GM12874 (cell line): ENCODE measurements around the gene MSI2.

Experiments
- TF ChIP-seq, protein P1 (sequence below): IDR thresholded peaks from 2 replicates; pipeline ENCODE4 v1.5.1; 2011; ENCODE audit warnings: low read depth, mild to moderate bottlenecking, control low read depth, low read length, moderate library complexity; ENCODE audit not compliant: insufficient read depth

Gene MSI2

DNA sequence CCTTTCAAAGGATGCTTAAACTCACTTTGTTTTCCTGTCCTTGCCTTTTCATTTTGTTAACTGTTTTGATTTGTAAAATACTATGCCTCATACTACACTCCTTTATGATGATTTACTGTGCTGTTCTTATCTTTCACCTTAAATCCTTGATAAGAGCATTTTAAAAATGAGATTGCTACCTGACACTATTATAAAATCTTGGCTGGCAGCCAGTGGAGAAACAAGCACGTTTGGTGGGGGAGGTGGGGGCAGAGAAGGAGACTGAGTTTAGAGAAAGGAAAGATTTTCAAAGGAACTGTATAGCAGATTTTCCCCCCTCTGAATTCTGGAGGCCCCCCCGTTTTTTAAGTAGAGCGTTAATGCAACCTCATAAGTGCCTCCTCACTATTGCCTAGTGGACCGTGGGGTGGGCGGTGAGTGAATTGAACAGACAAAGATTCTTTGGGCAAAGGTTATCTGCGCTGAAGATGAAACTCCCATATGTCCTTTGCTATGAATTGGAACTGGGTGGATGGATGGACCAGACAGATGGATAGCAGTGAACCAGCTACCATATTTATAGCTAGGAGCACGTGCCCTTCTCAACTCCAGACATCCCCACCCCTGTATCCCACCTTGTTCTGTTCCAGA is 288.6 kb downstream of the MSI2 start:
- TF ChIP-seq, protein P1, sequence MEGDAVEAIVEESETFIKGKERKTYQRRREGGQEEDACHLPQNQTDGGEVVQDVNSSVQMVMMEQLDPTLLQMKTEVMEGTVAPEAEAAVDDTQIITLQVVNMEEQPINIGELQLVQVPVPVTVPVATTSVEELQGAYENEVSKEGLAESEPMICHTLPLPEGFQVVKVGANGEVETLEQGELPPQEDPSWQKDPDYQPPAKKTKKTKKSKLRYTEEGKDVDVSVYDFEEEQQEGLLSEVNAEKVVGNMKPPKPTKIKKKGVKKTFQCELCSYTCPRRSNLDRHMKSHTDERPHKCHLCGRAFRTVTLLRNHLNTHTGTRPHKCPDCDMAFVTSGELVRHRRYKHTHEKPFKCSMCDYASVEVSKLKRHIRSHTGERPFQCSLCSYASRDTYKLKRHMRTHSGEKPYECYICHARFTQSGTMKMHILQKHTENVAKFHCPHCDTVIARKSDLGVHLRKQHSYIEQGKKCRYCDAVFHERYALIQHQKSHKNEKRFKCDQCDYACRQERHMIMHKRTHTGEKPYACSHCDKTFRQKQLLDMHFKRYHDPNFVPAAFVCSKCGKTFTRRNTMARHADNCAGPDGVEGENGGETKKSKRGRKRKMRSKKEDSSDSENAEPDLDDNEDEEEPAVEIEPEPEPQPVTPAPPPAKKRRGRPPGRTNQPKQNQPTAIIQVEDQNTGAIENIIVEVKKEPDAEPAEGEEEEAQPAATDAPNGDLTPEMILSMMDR = no peak

DNA sequence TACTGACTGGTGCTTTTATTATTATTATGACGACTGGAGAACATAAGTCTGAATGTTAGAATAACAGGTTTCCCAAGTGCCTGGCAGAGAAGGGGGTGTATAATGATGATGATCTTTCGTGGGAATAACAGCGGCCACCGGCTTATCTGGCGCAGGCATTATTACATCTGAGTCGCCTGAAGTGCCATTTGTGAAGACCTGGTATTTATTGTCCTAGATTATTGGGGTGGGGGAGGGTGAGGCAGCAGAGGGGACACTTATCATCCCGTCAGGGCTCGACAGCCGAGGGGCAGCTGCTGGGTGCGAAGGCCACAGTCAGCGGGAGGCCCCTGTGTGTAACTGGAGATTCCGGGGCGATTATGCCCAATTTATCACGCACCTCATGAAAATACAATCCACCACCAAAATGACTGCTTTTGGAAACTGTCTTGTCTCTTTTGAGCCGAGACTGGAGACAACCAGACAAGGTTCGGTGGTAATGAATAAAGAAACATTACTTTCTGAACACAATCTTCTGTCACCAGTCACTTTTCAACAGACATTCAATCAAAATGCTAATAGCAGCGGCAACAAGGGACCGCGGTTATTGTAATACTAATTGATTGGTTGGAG is 289.5 kb downstream of the MSI2 start:
- TF ChIP-seq, protein P1 = no peak

DNA sequence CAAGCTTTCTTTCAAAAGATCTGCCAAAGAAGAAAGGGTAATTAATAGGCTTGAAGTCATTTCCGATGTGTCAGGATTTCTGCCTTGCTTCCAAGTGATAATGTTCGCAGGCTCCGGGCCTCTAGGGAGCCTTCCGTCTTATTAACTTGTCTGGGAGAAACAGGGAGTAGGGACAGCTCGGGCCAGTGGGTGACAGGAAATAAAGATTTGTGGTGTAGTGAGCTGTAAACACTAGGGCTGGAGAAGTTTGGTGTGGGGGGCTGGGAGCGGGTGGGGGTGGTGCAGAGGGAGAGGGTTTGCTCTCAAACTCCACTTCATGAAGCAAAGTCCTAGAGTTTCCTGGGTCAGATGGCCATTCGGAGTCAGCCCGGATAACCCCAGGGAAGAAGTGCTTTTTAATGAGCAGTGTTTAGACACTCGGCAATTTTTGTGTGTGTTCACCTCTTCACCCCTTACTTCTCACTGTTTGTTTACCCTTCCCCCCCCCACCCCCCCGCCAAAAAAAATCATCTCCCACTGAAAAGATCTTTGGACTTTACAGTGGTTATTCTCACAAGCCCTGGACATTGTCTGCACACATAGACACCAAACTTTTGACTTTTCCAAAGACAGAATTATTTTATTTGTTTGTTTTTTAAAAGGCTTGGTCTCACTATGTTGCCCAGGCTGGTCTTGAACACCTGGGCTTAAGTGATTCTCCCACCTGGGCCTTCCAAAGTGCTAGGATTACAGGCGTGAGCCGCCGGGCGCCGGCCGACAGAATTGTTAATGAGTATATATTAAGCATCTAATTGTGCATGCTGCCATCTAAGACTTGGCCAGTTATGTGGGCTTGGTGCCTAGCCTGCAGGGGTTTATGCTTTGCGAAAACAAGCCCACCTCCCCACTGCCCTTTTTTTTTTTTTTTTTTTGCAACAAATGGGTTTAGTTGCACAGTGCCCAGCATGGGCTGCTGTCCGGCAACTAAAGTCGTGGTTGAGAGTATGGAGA is 292.4 kb downstream of the MSI2 start:
- TF ChIP-seq, protein P1 = no peak

DNA sequence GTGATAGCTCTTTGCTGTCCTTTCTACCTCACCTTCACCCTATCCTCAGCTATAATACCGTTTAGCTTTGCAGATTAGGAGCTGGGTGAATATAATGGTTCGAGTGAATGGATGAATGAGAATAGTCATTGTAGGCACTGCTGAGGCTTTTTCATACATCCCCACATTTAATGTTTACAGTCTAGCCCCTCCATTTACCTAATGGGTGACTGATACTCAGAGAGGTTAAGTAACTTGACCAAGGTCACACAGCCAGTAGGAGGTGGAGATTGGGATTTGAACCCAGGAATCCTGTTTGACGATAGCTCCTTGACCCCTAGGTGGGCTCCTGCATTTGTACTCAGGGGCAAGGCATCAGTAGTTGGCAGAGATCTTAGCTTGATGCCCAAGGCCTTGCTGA is 293.1 kb downstream of the MSI2 start:
- TF ChIP-seq, protein P1 = no peak

DNA sequence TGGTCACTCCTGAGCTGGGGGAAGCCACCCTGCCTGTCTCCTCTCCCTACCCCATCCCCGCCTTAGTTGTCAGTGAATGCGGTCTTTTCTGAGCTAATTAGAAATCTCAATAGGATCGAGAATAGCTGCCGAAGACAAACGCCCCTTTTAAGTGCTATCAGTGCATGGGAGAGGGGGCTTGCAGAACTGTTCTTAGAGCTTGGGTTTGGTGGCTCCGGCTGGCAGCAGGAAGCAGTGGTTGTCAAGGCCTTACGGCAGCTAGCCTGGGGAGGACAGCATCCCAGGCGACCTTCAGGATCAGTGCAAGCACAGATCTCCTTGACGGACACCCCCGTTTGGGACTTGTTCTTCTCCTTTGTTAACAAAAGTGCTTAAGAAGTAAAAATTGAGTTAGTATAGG is 293.7 kb downstream of the MSI2 start:
- TF ChIP-seq, protein P1 = no peak

DNA sequence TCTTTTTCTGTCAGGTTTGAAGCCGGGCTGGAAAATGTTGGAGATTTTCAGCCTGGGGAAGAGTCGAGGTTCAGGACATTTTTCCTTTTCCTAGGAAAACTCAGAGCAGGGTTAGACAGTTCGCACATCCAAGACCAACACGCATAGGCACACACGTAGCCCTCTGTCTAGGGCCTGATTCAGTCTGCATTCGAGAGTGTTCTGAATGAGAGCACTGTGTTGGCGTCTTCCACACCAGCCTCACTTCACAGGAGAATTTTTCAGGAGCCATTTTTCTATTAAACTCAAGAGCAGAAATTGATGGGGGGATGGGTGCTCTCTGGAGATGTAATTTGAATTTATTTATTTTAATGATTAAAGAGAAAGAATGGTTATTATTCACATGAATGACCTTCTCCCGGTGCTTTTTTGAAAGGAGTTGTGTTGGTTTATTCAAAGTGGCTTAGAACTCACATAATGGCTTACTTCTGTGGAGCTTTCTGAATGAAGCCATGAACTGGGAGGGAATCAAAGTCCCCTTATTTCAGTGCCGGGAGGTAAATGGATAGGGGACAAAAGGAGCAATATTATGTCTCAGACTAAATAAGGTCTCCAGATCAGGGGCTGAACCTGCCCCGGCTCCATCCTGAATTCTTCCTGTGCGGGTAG is 294.5 kb downstream of the MSI2 start:
- TF ChIP-seq, protein P1 = no peak
